Mesodermal cell (in vitro differentiated cells): ENCODE data around the gene VWA3B. TPM values are rescaled to one million over a fixed set of nuclear protein-coding genes. Genes with fewer than 3 reads are reported as not detected.
"Not testable (repeated sequence)": the region's sequence is repeated elsewhere in the genome, so short reads cannot be mapped to it uniquely, and the experiment has no call there.

Experiments used
- H3K27ac ChIP-seq: 2 replicates; pipeline ENCODE4 v1.7.0; 2013; ENCODE audit warnings: mild to moderate bottlenecking, low read depth, low read length, moderate library complexity; ENCODE audit not compliant: severe bottlenecking
- H3K36me3 ChIP-seq: 2 replicates; pipeline ENCODE4 v1.7.1; 2013; ENCODE audit warnings: mild to moderate bottlenecking, low read length, moderate library complexity; ENCODE audit not compliant: control insufficient read depth, insufficient read depth
- H3K4me1 ChIP-seq: one replicate; pipeline ENCODE4 v1.7.1; 2013; ENCODE audit warnings: mild to moderate bottlenecking, low read length; ENCODE audit not compliant: insufficient read depth, control insufficient read depth, poor library complexity, severe bottlenecking
- H3K4me3 ChIP-seq: 2 replicates; pipeline ENCODE4 v1.7.0; 2013; ENCODE audit warnings: low read length, control low read depth, mild to moderate bottlenecking; ENCODE audit not compliant: insufficient read depth, poor library complexity, severe bottlenecking; ENCODE audit errors: extremely low read depth
- H3K9me3 ChIP-seq: 2 replicates; pipeline ENCODE4 v1.7.1; 2013; ENCODE audit warnings: mild to moderate bottlenecking, low read length, moderate library complexity; ENCODE audit not compliant: control insufficient read depth
- WGBS, 2 experiments: methylation state at CpG; one replicate each; pipeline ENCODE4 v1.1.5; 2013; ENCODE audit warnings: missing lambda C conversion rate in 2 of 2; ENCODE audit not compliant: insufficient coverage in 2 of 2; 5-methylcytosine and 5-hydroxymethylcytosine counted together
- polyA plus RNA-seq, 2 experiments: library from polyadenylated mRNA; stranded (reverse); fragments of 50-300 nt; gene quantifications; one replicate each; pipeline ENCODE4 v1.2.3, GENCODE V29; 2013

Gene VWA3B
- not detected for polyA plus RNA-seq (2013, experiment 1 of 2)
- not detected for polyA plus RNA-seq (2013, experiment 2 of 2)

DNA sequence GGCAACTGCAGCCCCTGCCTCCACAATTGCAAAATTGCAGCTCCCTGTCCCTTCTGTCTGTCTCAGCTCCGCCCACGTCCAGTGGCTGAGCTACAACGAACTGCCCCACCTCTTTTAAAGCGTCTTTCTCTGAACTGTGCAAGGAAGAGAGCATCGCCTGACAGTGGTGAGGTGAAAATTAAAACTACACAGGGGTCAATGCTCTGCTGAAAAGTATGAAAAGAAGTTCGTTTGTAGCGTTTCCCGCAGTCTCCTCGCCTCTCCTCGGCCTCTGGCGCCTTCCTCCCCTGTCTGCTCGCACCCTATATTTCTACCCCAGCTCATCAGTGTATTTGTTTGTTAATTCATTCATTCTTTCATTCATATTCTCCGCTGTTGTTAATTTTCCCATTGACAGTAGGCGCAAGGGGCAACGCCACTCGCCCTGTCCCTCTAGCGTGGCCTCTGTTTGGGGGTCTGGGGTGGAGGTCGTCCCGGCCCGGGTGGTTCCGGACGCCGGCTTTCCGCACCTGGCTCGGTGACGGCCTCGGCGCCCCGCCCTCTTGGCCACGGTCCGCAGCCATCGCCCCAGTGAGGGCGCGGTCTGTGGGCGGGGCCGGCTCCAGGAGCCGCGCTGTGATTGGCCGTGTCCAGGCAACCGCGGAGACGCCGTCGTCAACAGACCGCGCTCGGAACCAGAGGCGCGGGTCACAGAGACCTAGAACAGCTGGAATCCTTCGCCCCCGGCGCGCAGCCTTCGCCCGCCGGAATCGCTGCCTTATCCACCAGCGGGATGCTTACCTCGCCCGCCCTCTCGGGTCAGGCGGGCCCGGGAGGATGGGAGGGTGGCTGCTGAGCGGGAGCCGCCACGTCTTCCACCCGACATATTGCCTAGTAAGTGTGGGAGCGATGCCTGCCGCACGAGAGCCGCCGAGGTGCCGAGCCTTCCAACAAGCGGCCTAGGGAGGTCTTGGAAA is at the start of gene VWA3B:
Gene VWA3B (plus strand): TSS at position 677 of the 956 bp plus-strand sequence. CDS start 5,926 bp downstream, outside the sequence.
- Histone ChIP-seq H3K4me1 (no peaks in the 10 kb centered on the region), H3K27ac (no peak within 1 kb of the TSS), H3K4me3 (peak within 1 kb of the TSS; percentile 50), H3K36me3 (no peaks in the 10 kb centered on the region), H3K9me3 (no peaks in the 10 kb centered on the region)
- 1% methylated on average over 29 to 43 of the region's 74 CpGs for WGBS, 2 experiments

DNA sequence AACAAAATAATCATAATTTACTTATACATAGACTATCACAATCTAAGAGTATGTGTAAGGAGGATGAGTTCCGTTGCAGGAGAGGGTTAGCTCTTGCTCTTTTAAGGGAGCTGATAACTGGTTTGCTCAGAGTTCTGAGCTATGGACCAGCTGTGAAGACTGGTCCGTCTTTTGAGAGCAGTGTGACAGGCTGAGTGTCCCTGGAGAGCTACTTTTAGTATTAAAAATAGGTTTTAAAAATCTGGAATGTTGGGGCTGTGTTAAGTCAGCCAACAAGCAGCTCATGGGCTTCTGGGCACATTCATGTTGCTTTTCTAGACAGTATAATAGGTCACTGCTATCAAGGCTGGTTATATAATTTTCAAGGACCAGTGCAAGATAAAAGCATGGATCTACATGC is 49.8 kb upstream of the VWA3B start:
- no peaks in the 10 kb centered on the region for H3K4me1 ChIP-seq
- 72 to 89% methylated on average over 1 to 2 of the region's 2 CpGs for WGBS, 2 experiments

GRCh38 chr2:98037666-98038336 is 49.2 kb upstream of the VWA3B start:
- Histone ChIP-seq H3K9me3 (no peaks in the 10 kb centered on the region), H3K4me3 (no peak overlapping the region), H3K27ac (no peak overlapping the region), H3K4me1 (no peaks in the 10 kb centered on the region), H3K36me3 (no peaks in the 10 kb centered on the region)
- 61 to 75% methylated on average over 2 of the region's 2 CpGs for WGBS, 2 experiments

More for the DNA sequence above, 49.8 kb upstream of the VWA3B start:
- H3K27ac ChIP-seq = no peak overlapping the region
- H3K36me3 ChIP-seq = no peaks in the 10 kb centered on the region
- H3K4me3 ChIP-seq = no peak overlapping the region
- H3K9me3 ChIP-seq = no peaks in the 10 kb centered on the region

DNA sequence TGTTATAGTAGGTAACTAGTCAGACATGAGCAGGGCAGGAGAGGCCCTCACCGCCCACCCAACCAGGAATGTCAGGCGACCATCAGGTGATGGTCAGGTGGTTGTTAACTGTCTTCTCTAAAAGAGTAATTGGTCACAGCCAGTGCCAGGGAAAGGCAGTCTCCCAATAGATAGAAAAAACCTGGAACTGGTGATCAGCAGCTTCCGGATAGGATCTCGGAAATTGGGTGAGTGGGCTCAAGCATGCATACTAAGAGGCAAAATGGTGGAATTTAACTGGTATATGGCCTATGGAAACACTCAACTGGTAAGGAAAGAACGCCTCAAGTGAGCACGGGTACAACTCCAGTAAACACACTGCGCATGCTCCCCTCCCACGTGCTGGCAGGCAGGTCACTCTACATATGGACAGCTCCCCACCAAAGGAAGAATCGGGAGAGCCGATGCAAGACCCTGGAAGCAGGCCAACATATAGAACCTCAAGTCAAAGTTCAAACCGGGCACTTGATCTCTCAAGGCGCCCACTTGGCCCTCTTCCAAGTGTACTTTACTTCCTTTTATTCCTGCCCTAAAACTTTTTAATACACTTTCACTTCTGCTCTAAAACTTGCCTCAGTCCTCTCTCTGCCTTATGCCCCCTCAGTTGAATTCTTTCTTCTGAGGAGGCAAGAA is 47.7 kb upstream of the VWA3B start:
- 94 to 98% methylated on average over 11 to 12 of the region's 12 CpGs for WGBS, 2 experiments
- no peaks in the 10 kb centered on the region for H3K9me3 ChIP-seq
- H3K4me3 ChIP-seq = no peak overlapping the region
- H3K36me3 ChIP-seq = no peaks in the 10 kb centered on the region
- no peaks in the 10 kb centered on the region for H3K4me1 ChIP-seq
- no peak overlapping the region for H3K27ac ChIP-seq

DNA sequence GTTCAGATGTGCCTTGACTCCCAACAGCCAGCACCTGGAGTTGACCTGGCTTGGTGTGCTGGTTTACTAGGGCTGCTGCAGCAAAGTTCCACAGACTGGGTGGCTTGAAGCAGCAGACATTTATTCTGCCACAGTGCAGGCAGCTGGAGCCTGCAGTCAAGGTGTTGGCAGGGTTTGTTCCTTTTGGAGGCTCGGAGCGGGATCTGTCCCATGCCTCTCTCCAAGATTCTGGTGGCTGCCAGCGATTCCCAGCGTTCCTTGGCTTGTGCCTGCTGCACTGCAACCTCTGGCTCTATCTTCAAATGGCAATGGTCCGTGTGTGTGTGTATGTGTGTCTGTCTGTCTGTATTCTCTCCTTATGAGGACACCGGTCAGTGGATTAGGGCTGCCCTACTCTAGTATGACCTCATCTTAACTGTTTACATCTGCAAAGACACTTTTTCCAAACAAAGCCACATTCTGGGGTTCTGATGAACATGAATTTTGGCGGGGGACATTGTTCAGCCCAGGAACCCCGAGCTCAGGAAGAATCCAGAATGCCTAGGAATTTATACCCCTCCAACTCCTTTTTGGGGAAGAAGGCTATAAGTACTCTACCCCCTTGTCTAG is 46.5 kb upstream of the VWA3B start:
- H3K36me3 ChIP-seq = no peaks in the 10 kb centered on the region
- WGBS, 2 experiments = 91 to 94% methylated on average over 5 to 6 of the region's 8 CpGs
- no peak overlapping the region for H3K27ac ChIP-seq
- H3K9me3 ChIP-seq = no peaks in the 10 kb centered on the region
- H3K4me1 ChIP-seq = no peaks in the 10 kb centered on the region
- H3K4me3 ChIP-seq = no peak overlapping the region

- Histone ChIP-seq H3K4me3 (no peak overlapping the region), H3K9me3 (no peaks in the 10 kb centered on the region), H3K4me1 (no peaks in the 10 kb centered on the region), H3K27ac (no peak overlapping the region), H3K36me3 (no peaks in the 10 kb centered on the region)
- WGBS, 2 experiments = 67% methylated on average over 1 of the region's 1 CpG; no CpG with 5 or more reads in 1 of the 2 experiments
Observed at GRCh38 chr2:98043101-98043500, 43.9 kb upstream of the VWA3B start.

DNA sequence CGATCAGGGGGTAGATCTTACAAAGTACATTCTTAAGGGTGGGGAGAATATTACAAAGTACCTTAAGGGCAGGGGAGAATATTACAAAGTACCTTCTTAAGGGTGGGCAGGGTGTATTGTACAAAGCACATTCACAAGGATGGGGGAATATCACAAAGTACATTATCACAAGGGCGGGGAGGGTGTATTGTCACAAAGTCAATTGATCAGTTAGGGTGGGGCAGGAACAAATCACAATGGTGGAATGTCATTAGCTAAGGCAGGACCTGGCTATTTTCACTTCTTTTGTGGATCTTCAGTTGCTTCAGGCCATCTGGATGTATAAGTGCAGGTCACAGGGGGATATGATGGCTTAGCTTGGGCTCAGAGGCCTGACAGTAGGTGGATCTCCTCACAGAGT is 42.2 kb upstream of the VWA3B start:
- WGBS, 2 experiments = 89 to 100% methylated on average over 1 of the region's 2 CpGs

GRCh38 chr2:98050070-98050469 is 36.9 kb upstream of the VWA3B start:
- no peak overlapping the region for H3K27ac ChIP-seq
- no peaks in the 10 kb centered on the region for H3K36me3 ChIP-seq
- H3K4me1 ChIP-seq = no peaks in the 10 kb centered on the region
- no peak overlapping the region for H3K4me3 ChIP-seq
- H3K9me3 ChIP-seq = no peaks in the 10 kb centered on the region
- WGBS, 2 experiments = no CpG with 5 or more reads among the region's 2 CpGs

More for the DNA sequence above, 42.2 kb upstream of the VWA3B start:
- H3K27ac ChIP-seq, H3K4me1 ChIP-seq, H3K4me3 ChIP-seq, H3K9me3 ChIP-seq, H3K36me3 ChIP-seq: not testable (repeated sequence)

DNA sequence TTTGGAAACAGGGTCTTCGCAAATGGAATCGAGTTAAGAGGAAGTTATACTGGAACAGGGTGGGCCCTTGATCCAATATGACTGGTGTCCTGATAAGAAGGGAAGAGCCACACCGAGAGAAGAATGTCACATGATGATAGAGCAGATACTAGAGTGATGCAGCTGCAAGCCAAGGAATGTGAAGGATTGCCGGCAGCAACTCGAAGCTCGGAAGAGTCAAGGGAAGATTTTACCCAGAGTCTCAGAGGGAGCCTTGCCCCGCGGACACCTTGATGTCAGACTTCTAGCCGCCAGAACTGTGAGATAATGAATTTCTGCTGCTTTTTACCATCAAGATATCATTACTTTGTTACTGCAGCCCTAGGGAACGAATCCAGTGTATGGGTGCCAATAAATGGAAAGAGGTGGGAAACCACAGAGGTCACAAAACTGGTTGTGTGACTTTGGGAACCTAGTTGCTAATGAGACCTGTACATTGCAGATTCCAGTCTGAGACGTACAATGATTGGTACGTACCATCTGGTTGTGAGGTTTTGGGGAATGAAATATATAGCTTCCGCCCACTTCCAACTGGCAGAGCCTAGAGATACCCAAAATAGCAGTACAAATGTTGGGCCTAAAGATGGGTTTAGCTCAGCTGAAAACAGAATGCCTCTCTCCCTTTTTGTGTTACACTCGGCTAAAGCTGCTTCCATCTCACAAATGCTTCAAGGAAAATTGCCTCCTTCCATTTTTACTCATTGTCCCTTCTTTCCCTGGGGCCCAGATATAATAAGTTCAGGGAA is 28.6 kb upstream of the VWA3B start:
- Histone ChIP-seq H3K36me3 (no peaks in the 10 kb centered on the region), H3K27ac (no peak overlapping the region), H3K4me1 (no peaks in the 10 kb centered on the region), H3K9me3 (no peaks in the 10 kb centered on the region), H3K4me3 (no peak overlapping the region)
- WGBS, 2 experiments = 92 to 98% methylated on average over 10 of the region's 14 CpGs

DNA sequence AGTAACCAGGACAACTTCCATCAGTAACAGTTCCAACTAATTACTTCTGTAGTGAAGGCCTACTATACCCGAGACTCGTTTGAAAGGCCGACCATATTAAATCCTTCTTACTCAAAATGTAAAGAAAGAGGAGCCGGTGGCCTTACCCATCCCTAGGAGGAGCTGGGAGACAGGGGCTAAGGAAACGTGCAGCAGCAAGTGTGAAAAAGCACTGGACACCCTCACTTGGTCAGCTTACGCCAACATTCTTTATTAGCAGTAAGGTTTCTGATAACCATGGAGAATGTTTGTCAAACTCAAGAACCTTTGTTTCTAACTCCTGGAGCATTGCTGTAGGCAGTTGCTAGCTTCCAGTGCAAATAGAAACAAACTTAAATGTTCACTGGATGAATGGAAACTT is 26.7 kb upstream of the VWA3B start:
- Histone ChIP-seq H3K27ac (no peak overlapping the region), H3K4me1 (no peaks in the 10 kb centered on the region), H3K9me3 (no peaks in the 10 kb centered on the region), H3K36me3 (no peaks in the 10 kb centered on the region), H3K4me3 (no peak overlapping the region)
- WGBS, 2 experiments = 75 to 83% methylated on average over 2 of the region's 6 CpGs
